BJ (cell line): Measurements from ENCODE around the gene LDLRAD2. TPM values are rescaled to one million over a fixed set of nuclear protein-coding genes. Genes with fewer than 3 reads are reported as not detected.

Experiments used
- CTCF ChIA-PET: fragments of 350-600 bp; formaldehyde crosslinking; extraction: SDS; loops from one replicate; lab custom pipeline; 2021; ENCODE audit warnings: antibody characterized with exemption, inconsistent platforms; lab: Yijun Ruan, JAX
- POLR2A ChIA-PET: fragments of 300-600 bp; sonication (Branson Sonifier 250); formaldehyde crosslinking; extraction: SDS; loops from one replicate; lab custom pipeline; 2021; ENCODE audit warnings: antibody characterized with exemption; lab: Charles Lee
- DNase-seq: peaks from one replicate; pipeline ENCODE4 v3.0.0-alpha.2; 2011; ENCODE audit warnings: low read depth
- H3K27me3 ChIP-seq: 2 replicates; pipeline ENCODE4 v1.6.0; 2011; ENCODE audit warnings: low read length; ENCODE audit not compliant: control insufficient read depth, insufficient read depth
- H3K36me3 ChIP-seq: 2 replicates; pipeline ENCODE4 v1.5.1; 2011; ENCODE audit warnings: low read length; ENCODE audit not compliant: control insufficient read depth, insufficient read depth
- H3K4me3 ChIP-seq: 2 replicates; pipeline ENCODE4 v1.5.1; 2011; ENCODE audit warnings: low read depth, mild to moderate bottlenecking, control low read depth, low read length
- polyA plus RNA-seq: library from polyadenylated mRNA; depleted of rRNA; stranded (reverse); fragments of >200 nt; gene quantifications from 2 replicates; pipeline ENCODE4 v1.2.3, GENCODE V29; 2011
- TF ChIP-seq, protein P1 (sequence below): IDR thresholded peaks from 2 replicates; pipeline ENCODE4 v1.5.1; 2011; ENCODE audit warnings: low read depth, mild to moderate bottlenecking, control low read depth, inconsistent platforms, low read length, moderate library complexity; ENCODE audit not compliant: insufficient read depth

LDLRAD2 gene
- polyA plus RNA-seq, 1 experiment = not detected

GRCh38 chr1:21786640-21787039 lies 25.4 kb upstream of the LDLRAD2 start:
- ChIA-PET CTCF (no interaction called here), POLR2A (no interaction called here)
- Histone ChIP-seq H3K36me3 (no peaks in the 10 kb centered on the region), H3K27me3 (no peaks in the 10 kb centered on the region), H3K4me3 (no peak overlapping the region)
- TF ChIP-seq, protein P1, sequence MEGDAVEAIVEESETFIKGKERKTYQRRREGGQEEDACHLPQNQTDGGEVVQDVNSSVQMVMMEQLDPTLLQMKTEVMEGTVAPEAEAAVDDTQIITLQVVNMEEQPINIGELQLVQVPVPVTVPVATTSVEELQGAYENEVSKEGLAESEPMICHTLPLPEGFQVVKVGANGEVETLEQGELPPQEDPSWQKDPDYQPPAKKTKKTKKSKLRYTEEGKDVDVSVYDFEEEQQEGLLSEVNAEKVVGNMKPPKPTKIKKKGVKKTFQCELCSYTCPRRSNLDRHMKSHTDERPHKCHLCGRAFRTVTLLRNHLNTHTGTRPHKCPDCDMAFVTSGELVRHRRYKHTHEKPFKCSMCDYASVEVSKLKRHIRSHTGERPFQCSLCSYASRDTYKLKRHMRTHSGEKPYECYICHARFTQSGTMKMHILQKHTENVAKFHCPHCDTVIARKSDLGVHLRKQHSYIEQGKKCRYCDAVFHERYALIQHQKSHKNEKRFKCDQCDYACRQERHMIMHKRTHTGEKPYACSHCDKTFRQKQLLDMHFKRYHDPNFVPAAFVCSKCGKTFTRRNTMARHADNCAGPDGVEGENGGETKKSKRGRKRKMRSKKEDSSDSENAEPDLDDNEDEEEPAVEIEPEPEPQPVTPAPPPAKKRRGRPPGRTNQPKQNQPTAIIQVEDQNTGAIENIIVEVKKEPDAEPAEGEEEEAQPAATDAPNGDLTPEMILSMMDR = no peak
- DNase-seq = no peak

GRCh38 chr1:21793104-21793503 lies 19.0 kb upstream of the LDLRAD2 start:
- no peaks in the 10 kb centered on the region for H3K27me3 ChIP-seq
- ChIA-PET CTCF (no interaction called here), POLR2A (no interaction called here)
- TF ChIP-seq, protein P1 = no peak
- no peak for DNase-seq
- no peak overlapping the region for H3K4me3 ChIP-seq
- H3K36me3 ChIP-seq = no peaks in the 10 kb centered on the region

DNA sequence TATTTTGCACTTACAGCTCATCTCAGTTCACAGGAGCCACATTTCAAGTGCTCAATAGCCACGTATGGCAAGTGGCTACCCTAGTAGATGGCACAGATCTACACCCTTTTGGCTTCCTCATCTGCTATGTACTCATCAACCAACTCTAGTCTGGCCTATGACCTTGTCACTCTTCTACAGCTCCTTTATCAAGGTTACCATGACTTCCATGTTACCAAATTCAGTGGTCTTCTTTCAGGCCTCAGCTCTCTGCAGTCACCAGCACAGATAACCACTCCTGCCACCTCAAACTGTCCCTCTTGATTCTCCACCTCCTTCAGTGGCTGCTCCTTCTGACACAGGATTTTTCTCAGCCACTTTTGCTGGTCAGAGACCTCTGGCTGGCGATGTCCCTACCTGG lies 17.4 kb upstream of the LDLRAD2 start:
- TF ChIP-seq, protein P1 = no peak
- no peak overlapping the region for H3K4me3 ChIP-seq
- H3K27me3 ChIP-seq = no peaks in the 10 kb centered on the region
- DNase-seq = no peak
- no peaks in the 10 kb centered on the region for H3K36me3 ChIP-seq
- ChIA-PET POLR2A (no interaction called here), CTCF (interaction anchor here (0.7 to 1.2 kb wide), 2 partner anchors 11 to 54 kb away, joined by 3 read pairs; partner anchors contain the start of gene USP48)

DNA sequence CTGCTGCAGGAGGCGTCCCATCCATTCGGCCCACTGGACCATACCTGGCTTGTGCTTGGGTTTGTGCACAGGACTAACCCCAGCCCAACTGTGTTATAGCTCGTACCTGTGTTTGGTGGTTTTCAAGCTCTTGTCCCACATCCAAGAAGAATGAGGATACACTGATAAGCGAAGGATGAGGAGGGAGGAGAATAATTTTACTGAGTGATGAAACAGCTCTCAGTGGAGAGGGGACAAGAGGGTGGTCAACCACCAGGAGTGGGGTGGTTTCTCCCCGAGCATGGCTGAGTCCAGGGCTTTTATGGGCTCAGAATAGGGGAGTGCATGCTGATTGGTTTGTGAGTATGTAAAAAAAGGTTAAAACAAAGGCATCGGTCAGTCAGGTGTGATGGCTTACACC lies 17.0 kb upstream of the LDLRAD2 start:
- ChIA-PET POLR2A (no interaction called here), CTCF (interaction anchor here (0.7 to 1.2 kb wide), 2 partner anchors 12 to 53 kb away, joined by 3 read pairs; partner anchors contain the start of gene USP48)
- DNase-seq = no peak
- TF ChIP-seq, protein P1 = no peak
- Histone ChIP-seq H3K36me3 (no peaks in the 10 kb centered on the region), H3K4me3 (no peak overlapping the region), H3K27me3 (no peaks in the 10 kb centered on the region)

GRCh38 chr1:21799730-21800129 lies 12.3 kb upstream of the LDLRAD2 start:
- Histone ChIP-seq H3K27me3 (no peaks in the 10 kb centered on the region), H3K36me3 (no peaks in the 10 kb centered on the region), H3K4me3 (no peak overlapping the region)
- POLR2A ChIA-PET = no interaction called here
- TF ChIP-seq, protein P1 = no peak
- no peak for DNase-seq
- CTCF ChIA-PET = no interaction called here
